GM20000 (cell line): ENCODE data around the gene ABHD14A.

Source experiments
- DNase-seq: peaks from one replicate; pipeline ENCODE4 v3.0.0; 2012; ENCODE audit warnings: low spot score
- TF ChIP-seq, protein P1 (sequence below): IDR thresholded peaks from 2 replicates; pipeline ENCODE4 v1.5.1; 2012; ENCODE audit warnings: mild to moderate bottlenecking, control low read depth; ENCODE audit errors: extremely low read depth, missing control alignments

ABHD14A gene

DNA sequence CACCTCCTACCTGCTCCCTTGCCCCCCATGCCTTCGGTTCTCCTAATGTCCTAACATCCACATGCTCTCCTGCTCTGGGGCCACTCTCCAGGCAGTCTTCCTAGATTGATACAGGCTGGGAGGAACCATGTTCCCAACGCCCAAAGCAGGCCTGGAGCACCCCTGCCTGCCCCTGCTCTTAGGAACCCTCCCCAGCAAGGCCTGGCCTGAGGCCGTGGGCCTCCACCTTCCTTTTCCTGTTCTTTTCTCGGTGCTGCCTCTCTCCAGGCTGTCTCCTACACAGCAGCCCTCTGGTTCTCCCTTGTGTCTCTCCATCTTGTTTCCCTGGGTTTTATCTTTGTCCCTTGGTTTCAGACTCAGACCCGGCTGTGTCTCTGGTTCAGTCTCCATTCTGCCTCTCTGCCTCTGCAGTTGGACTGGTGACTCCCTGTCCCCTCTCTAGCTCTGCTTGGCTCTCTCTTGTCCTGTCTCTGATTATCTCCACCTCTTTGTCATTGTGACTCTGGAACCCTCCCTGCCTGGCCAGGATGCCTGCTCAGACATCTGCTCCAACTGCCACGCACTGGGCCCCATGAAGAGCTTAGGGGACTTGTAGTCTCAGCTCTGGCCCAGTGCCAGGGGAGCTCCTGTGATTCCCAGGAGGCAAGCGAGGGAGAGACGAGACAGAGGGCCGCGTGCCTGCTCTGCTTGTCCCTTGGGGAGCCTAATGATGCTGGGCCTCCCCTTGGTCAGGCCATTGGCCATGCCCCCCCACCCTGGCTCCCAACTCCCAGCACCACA is 46.8 kb downstream of the ABHD14A start:
- TF ChIP-seq, protein P1, sequence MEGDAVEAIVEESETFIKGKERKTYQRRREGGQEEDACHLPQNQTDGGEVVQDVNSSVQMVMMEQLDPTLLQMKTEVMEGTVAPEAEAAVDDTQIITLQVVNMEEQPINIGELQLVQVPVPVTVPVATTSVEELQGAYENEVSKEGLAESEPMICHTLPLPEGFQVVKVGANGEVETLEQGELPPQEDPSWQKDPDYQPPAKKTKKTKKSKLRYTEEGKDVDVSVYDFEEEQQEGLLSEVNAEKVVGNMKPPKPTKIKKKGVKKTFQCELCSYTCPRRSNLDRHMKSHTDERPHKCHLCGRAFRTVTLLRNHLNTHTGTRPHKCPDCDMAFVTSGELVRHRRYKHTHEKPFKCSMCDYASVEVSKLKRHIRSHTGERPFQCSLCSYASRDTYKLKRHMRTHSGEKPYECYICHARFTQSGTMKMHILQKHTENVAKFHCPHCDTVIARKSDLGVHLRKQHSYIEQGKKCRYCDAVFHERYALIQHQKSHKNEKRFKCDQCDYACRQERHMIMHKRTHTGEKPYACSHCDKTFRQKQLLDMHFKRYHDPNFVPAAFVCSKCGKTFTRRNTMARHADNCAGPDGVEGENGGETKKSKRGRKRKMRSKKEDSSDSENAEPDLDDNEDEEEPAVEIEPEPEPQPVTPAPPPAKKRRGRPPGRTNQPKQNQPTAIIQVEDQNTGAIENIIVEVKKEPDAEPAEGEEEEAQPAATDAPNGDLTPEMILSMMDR: no peak
- no peak for DNase-seq

DNA sequence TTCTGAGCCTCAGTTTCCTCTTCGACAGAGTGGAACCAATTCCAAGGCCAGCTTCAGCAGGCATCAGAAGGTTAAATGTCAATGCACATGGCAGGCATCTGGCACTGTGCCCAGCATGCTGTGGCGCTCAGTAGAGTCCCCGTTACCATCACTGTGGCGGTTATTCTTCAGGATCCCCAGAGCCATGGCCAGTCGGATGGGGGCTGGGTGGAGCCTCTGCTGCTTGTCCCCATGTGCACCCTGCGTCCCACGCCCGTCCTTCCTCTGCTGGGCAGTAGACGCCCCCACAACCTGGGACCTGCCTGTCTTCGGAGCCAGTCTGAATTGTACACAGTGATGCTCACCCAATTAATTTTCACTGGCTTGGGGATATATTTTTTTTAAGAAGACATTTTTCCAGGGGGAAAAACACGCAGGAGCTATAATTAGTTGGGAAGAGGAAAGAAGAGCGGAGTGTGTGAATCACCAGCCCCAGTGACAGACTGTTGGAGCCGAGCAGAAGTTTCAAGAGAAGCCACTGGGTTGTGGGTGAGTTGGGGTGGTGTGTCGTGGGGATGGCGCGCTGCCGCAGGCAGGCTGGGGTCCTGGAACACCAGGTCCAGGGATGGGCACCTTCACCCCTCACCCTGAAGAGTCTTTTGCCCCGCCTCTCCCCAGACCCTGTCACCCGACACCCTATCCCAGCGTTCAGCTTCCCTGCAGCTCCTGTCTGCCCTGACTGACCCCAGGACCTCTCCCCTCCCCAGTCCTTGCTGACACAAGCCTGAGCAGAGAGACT is 47.6 kb downstream of the ABHD14A start:
- TF ChIP-seq, protein P1: no peak
- no peak for DNase-seq

DNA sequence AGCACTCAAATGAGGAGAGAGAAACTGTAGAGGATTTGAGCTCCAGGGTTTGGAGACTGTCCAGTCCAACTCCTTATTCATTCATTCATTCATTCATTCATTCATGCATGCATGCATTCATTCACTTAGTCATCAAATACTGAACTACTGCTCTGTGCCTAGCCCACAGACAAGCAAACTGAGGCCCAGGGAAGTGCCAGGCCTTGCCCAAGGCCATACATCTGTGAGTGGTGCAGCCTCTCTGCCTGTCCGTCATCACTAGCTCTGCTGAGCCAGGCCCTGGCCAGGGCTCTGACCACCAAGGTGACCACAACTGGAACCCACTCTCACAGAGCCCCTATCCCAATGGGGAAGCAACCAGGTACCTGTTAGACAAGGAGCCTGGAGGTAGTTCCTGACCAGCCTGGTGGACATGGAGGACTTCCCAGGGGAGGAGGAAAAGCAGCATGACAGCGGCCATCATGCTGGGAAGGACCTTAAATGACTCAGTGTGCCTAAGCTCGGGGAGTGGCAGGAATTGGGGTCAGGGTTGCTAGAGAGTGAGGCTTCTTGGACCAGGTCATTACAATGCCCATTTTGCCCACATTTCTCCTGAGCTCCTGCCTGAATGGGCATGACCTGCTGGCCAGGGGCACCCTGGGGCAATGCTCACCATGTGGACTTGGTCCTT is 48.4 kb downstream of the ABHD14A start:
- no peak for DNase-seq
- TF ChIP-seq, protein P1: no peak

DNA sequence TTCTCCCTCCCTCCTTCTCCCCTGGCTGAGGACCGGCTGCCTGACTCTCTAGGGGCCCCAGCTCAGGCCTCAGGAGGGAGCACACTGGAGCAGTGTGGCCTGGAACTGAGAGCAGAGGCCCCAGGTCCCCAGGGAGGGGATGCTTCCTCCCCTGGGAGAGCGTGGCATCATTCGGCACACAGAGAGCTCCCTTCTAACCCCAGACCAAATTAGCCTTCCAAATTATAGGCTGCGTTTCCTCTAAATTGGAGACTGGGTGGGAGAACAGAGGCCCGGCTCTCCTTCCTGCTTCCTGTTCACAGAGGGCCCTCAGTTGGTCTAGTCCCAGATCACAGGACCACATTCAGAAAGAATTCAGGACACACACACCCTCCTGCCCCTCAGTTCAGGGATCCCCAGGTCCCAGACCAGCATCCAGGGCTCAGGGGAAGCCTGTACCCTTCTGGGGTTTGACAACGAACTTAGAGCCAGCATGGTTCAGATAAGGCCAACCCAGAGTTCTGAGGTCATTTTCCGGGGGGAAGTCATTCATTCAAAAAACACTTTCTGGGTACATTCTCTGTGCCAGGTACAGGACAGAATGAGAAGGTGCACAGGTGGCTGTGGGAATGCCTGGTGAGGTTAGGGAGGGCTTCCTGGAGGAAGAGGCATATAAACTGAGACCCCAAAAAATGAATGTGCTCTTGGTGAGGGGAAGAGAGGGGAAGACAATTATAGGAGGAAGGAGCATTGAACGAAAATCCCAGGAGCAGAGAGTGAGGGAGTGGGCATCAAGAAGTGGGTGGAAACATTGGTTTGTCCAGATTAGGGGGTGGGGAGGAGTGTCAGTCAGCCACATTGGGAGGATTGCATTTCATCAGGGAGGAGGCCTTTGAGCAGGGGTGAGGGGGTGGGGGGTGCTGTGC is 49.2 kb downstream of the ABHD14A start:
- peak; percentile 70 for DNase-seq
- TF ChIP-seq, protein P1: no peak

DNA sequence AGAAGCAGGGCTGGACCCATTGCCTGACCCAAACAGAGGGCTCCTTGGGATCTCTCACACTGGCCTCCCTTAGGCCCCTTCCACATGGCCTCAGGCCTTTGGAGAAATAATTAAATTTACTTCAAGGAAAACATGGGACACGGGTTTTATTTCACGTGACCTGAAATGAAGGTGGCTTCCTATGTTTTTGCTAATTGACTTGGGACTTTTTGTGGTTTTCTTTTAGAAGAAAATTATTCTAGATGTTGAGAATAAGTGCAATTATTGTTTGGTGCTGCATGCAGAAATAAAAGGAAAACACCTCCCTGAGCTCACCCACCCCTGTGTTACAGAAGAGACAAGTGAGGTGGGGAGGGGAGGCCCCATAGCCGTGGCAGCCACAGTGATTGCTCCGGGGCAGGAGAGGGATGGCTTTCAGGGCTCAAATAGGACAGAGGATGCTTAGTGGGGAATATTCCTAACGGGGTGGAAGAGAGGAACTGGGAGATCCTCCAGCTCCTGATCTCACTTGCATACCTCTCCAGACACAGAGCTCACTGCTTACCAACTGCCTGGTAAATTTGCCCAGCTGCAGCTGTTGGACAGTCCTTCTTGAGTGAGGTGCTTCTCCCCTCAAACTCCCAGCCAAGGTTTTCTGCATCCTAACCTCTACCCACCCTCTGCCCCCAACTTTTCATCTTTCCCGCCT is 50.0 kb downstream of the ABHD14A start:
- TF ChIP-seq, protein P1: no peak
- DNase-seq: no peak

DNA sequence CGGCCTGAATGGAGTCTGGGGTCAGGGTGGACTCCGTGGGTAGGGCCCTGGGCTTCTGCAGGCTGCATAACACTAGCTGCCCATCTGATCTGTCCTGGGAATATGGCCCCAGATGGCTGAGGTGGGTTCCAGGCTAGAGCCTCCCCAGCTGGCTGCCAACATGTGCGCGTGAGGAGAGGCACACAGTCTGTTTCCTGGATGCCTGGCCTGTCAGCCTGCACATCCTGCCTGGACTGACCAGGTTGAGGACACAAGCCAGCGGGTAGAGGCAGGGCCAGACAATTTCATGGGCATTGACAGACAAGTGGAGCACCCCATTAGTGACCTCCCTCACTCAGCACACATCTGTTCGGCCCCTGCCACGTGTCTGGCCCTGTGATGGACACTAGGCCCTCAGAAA is 50.6 kb downstream of the ABHD14A start:
- DNase-seq: no peak
- TF ChIP-seq, protein P1: no peak
